ENCODE measurements around the gene DYTN. TPM values are rescaled to one million over a fixed set of nuclear protein-coding genes. Genes with fewer than 3 reads are reported as not detected.

Gene DYTN
- total and polyA plus RNA-seq, 4 donors, result not detected

DNA sequence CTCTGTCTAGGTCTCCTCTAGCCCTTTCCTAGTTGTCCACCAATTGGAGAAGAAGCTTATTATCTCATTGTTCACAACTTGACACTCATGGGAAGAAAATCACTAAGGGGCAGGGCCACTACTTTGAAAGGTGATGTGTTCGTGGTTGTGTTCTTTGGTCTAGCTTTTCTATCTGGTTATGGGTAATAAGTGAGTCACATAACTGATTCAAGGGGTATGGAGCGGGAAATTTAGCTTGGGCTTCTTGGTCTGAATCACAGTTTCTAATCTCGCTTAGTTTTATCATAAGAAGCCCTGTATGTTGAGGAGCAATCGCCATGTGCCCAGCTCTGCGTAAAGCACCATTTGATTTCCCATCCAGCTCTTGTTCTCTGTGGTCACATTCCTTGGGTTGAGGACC, 18.7 kb upstream of the DYTN start:
- peaks cover 0 to 6% (median 0%) of the 10 kb centered on the region in 4 donors for H3K27me3 ChIP-seq (ENCODE audit: control insufficient read depth in 4 of 4, insufficient read depth in 4 of 4, low read length in 3 of 4)
- H3K9me3 ChIP-seq (ENCODE audit: control insufficient read depth in 4 of 4, low read length in 3 of 4), result no peaks in the 10 kb centered on the region
- H3K4me1 ChIP-seq (ENCODE audit: control insufficient read depth in 4 of 4, insufficient read depth in 4 of 4, low read length in 3 of 4), result no peaks in the 10 kb centered on the region
- TF ChIP-seq TAF1 (conservative IDR thresholded peaks at IDR 0.05) (no peak), RXRA (IDR thresholded peaks at IDR 0.05) (no peak), GABPA (IDR thresholded peaks at IDR 0.05 in 1 of 2, conservative IDR thresholded peaks at IDR 0.05 in 1 of 2) (no peak), FOXA2 (IDR thresholded peaks at IDR 0.05) (no peak), RAD21 (IDR thresholded peaks at IDR 0.05) (no peak), JUND (IDR thresholded peaks at IDR 0.05) (no peak), EGR1 (IDR thresholded peaks at IDR 0.05; ENCODE audit: low read depth in 2 of 2) (no peak), ATF3 (IDR thresholded peaks at IDR 0.05) (no peak), SP1 (IDR thresholded peaks at IDR 0.05) (no peak), CTCF (IDR thresholded peaks at IDR 0.05; ENCODE audit: low read depth, low read length, missing input control) (no peak), ZBTB33 (IDR thresholded peaks at IDR 0.05) (no peak), YY1 (IDR thresholded peaks at IDR 0.05) (no peak), NR2F2 (IDR thresholded peaks at IDR 0.05) (no peak), HNF4G (IDR thresholded peaks at IDR 0.05) (no peak), FOXA1 (IDR thresholded peaks at IDR 0.05) (no peak), HNF4A (conservative IDR thresholded peaks at IDR 0.05) (no peak)
- TF ChIP-seq, protein P1, sequence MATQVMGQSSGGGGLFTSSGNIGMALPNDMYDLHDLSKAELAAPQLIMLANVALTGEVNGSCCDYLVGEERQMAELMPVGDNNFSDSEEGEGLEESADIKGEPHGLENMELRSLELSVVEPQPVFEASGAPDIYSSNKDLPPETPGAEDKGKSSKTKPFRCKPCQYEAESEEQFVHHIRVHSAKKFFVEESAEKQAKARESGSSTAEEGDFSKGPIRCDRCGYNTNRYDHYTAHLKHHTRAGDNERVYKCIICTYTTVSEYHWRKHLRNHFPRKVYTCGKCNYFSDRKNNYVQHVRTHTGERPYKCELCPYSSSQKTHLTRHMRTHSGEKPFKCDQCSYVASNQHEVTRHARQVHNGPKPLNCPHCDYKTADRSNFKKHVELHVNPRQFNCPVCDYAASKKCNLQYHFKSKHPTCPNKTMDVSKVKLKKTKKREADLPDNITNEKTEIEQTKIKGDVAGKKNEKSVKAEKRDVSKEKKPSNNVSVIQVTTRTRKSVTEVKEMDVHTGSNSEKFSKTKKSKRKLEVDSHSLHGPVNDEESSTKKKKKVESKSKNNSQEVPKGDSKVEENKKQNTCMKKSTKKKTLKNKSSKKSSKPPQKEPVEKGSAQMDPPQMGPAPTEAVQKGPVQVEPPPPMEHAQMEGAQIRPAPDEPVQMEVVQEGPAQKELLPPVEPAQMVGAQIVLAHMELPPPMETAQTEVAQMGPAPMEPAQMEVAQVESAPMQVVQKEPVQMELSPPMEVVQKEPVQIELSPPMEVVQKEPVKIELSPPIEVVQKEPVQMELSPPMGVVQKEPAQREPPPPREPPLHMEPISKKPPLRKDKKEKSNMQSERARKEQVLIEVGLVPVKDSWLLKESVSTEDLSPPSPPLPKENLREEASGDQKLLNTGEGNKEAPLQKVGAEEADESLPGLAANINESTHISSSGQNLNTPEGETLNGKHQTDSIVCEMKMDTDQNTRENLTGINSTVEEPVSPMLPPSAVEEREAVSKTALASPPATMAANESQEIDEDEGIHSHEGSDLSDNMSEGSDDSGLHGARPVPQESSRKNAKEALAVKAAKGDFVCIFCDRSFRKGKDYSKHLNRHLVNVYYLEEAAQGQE (IDR thresholded peaks at IDR 0.05), result no peak
- TF ChIP-seq, protein P2, sequence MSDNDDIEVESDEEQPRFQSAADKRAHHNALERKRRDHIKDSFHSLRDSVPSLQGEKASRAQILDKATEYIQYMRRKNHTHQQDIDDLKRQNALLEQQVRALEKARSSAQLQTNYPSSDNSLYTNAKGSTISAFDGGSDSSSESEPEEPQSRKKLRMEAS (IDR thresholded peaks at IDR 0.05), result no peak
- H3K9ac ChIP-seq (ENCODE audit: low read depth in 1 of 2, low read length in 2 of 2), result no peak overlapping the region
- H3K4me3 ChIP-seq (ENCODE audit: low read depth in 1 of 3, low read length in 3 of 3), result no peak overlapping the region
- 87% methylated on average over 5 of the region's 5 CpGs for WGBS
- H3K36me3 ChIP-seq (ENCODE audit: control insufficient read depth in 4 of 4, insufficient read depth in 3 of 4, low read depth in 1 of 4, low read length in 3 of 4), result no peaks in the 10 kb centered on the region
- DNase-seq (ENCODE audit: low spot score), result no peak
- H3K27ac ChIP-seq (ENCODE audit: low read depth in 1 of 2, low read length in 2 of 2), result no peak overlapping the region

All from liver (tissue), 9 donors.